SW480 (cell line): ENCODE results near the gene RUSC1.

Experiments used
- DNase-seq: peaks from one replicate; pipeline ENCODE4 v3.0.0-alpha.2; 2016; ENCODE audit warnings: low spot score

Gene RUSC1

GRCh38 chr1:155320661-155321617 lies at the start of gene RUSC1:
Gene RUSC1, plus strand, starts transcription at chr1:155320894. Its CDS starts 880 bp downstream, at chr1:155321774.
- DNase-seq, result no peak

- peak; percentile 32 for DNase-seq
Observed at GRCh38 chr1:155272466-155273342, 48.0 kb upstream of the RUSC1 start.

- DNase-seq, result peak; percentile 93
Observed at GRCh38 chr1:155273343-155274245, 47.1 kb upstream of the RUSC1 start, which contains the start of gene CLK2. Gene CLK2, minus strand, starts transcription at chr1:155273504. Its CDS starts 2,527 bp downstream, at chr1:155270977.

DNA sequence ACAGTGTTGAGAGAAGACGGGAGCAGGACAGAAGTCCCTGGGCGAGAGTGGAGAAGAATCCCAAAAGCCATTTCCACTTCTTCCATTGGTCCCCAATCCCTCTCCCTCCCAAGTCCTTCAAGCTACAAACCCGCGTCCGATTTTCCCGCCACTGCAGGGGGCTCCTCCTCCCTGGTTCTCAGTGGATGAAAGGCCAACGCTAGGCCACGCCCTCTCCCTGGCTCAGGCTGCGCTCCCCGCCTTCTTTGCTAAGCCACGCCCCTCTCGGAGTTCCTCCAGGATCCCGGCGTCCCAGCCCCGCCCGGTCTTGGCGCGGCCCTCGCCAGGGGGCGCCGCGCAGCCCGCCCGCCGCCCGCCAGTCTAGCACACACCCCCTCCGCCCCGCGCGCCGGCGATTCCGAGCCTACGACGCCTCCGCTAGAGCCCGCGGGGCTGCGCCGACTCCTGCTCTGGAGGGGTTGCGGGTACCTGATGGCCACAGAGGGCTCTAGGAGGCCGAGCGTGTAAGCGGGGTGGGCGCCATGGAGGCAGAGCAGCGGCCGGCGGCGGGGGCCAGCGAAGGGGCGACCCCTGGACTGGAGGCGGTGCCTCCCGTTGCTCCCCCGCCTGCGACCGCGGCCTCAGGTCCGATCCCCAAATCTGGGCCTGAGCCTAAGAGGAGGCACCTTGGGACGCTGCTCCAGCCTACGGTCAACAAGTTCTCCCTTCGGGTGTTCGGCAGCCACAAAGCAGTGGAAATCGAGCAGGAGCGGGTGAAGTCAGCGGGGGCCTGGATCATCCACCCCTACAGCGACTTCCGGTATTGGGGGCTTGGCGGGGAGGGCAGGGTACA lies 43.4 kb upstream of the RUSC1 start, which contains the start of gene HCN3:
Gene HCN3 (plus strand): TSS at position 394 of the 832 bp plus-strand sequence. CDS start 128 bp downstream, at position 522.
- peak; percentile 94 for DNase-seq

DNA sequence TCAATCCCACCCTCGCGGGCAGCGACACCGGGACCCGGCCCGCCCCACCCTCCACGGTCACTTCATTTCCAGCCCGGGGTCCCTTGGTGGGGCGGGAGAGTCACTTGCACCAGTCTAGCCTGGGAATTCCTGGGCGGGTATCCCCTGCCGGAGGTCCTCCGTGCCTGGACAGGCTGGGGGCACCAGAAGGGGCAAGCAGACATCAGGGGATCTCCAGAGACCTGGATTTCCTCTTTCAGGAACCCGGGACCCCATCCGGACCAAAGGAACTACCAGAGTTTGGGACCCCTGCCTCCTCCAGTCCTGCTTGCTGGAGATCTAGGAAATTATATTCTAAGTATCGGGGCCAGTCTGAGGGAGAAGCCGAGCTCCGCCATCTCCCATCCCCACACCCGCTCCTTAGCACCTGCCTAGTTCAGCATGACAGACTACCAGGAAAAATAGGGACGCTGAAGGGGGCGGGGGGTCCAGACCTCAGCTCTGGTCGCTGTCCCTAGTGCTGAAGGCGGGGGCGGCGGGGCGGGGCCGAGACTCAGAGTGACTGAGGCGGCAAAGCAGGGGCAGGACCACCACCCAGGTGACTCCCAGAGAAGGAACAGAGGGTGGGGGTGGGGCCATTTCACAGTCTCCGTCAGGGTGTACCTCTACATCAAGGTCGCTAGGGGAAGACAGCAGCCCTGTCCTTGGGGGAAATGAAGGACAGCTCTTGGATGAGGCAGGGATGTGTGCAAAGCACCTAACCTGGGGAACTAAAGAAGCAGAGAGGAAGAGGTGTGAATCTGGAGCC lies 42.6 kb upstream of the RUSC1 start:
- peak; percentile 71 for DNase-seq

DNA sequence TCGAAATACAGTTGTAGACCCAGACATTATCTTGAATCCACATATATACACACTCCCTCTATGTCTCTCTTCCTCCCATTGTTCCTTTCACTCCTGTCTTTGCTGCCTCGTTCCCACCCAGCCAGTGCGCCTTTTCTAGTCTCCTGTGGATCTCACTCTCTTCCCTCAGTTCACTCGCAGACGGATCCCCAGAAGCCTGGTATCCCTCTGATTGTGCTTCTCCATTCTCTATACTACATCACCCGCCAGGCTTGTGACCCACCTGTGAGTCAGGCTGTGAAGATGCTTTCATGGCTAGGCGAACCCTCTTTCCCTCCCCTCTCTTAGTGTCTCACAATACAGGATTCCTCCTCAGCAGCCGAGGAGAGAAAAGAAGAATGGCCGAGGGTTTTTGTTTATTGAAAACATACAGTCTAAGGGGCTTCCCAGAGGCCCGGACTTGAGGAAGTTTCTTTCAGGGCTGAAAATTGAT lies 42.0 kb upstream of the RUSC1 start:
- DNase-seq, result no peak

- no peak for DNase-seq
Observed at GRCh38 chr1:155279268-155279667, 41.4 kb upstream of the RUSC1 start.

DNA sequence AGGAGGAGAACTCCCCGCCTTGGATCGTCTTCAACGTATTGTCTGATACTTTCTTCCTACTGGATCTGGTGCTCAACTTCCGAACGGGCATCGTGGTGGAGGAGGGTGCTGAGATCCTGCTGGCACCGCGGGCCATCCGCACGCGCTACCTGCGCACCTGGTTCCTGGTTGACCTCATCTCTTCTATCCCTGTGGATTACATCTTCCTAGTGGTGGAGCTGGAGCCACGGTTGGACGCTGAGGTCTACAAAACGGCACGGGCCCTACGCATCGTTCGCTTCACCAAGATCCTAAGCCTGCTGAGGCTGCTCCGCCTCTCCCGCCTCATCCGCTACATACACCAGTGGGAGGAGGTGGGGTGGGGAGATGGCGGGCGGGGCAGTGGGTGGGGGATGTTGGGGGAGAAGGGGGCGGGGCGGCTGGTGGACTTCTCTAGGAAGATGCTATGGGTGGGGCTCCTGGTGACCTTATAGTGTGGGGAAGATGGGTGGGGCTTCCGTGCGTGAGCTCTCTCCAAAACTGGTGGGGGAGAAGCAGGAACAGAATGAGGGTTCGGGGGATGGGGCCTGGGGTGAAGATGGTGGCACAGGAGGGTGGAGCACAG lies 38.1 kb upstream of the RUSC1 start:
- DNase-seq, result no peak

- DNase-seq, result no peak
Observed at GRCh38 chr1:155284476-155284875, 36.2 kb upstream of the RUSC1 start.

DNA sequence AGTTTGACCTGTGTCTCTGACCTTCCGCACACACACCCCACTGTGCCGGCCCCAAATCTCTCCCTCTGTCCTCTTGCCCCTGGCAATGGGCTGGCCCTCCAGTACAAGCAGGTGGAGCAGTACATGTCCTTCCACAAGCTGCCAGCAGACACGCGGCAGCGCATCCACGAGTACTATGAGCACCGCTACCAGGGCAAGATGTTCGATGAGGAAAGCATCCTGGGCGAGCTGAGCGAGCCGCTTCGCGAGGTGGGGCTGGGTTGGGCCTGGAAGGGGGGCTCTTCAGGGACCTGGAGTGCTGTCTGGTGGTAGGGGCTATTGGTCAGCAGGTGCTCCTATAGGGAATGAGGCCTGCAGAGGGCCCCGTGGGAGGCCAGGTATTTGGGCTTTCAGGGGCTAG lies 35.6 kb upstream of the RUSC1 start:
- DNase-seq, result no peak

DNA sequence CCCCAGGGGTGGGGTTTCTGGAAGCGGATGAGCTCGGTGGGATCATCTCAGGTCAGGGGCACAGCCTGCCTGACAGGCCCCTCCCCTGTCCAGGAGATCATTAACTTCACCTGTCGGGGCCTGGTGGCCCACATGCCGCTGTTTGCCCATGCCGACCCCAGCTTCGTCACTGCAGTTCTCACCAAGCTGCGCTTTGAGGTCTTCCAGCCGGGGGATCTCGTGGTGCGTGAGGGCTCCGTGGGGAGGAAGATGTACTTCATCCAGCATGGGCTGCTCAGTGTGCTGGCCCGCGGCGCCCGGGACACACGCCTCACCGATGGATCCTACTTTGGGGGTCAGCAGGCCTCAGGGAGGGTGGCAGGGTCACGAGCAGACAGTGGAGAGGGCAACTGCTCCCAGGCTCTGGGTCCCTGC lies 35.1 kb upstream of the RUSC1 start:
- no peak for DNase-seq

DNA sequence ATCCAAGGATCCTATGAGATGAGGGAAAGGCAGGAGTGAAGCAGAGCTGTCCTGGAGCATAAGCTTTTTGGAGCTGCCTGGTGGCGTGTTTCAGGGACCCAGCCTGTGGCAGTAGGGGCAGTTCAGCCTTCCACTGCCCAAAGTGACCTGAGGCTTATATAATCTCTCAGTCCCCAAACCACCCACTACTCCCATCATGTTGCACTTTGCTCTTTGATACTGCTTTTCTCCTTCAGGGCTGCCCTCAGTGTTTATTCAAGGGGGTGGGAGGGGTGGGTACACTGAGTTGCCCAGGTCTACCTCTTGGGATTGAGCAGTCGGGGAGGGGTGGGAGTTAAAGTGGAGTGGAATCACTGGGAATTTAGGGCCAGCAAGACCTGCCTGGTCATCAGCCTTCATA lies 34.1 kb upstream of the RUSC1 start:
- no peak for DNase-seq

- DNase-seq, result no peak
Observed at GRCh38 chr1:155287987-155288543, 32.6 kb upstream of the RUSC1 start.

DNA sequence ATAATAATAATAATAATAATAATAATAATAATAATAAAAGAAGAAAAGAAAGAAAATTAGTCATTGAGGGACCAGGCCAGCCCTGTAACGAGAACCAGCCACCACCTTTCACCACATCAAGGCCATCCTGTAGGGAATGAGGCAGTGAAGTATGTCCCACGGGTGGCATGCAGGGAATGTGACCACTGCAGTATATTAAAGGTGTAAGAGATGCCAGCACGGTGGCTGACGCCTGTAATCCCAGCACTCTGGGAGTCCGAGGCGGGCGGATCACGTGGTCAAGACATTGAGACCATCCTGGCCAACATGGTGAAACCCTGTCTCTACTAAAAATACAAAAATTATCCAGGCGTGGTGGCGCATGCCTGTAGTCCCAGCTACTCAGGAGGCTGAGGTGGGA lies 29.7 kb upstream of the RUSC1 start:
- DNase-seq, result peak; percentile 52

- no peak for DNase-seq
Observed at GRCh38 chr1:155293086-155293749, 27.5 kb upstream of the RUSC1 start.

GRCh38 chr1:155294520-155295182 lies 26.0 kb upstream of the RUSC1 start:
- DNase-seq, result no peak

- DNase-seq, result no peak
Observed at GRCh38 chr1:155295183-155295941, 25.3 kb upstream of the RUSC1 start.
